ENCODE results near the gene POU5F2.

Gene POU5F2

GRCh38 chr5:93741136-93741811, at the start of gene POU5F2:
Gene POU5F2 (minus strand): TSS chr5:93741600. CDS start chr5:93741563, 37 bp downstream.
- DNase-seq (ENCODE audit: low read depth in 2 of 2), result no peak

GRCh38 chr5:93790401-93790800, 49.0 kb upstream of the POU5F2 start:
- DNase-seq (ENCODE audit: low read depth in 2 of 2), result no peak

- no peak for DNase-seq (ENCODE audit: low read depth in 2 of 2)
These were observed 48.0 kb upstream of the POU5F2 start for GRCh38 chr5:93789173-93790067.

- no peak for DNase-seq (ENCODE audit: low read depth in 2 of 2)
These were observed 46.2 kb upstream of the POU5F2 start for GRCh38 chr5:93787598-93787997.

GRCh38 chr5:93785475-93785874, 44.1 kb upstream of the POU5F2 start:
- DNase-seq (ENCODE audit: low read depth in 2 of 2), result no peak

GRCh38 chr5:93782978-93783377, 41.6 kb upstream of the POU5F2 start:
- no peak for DNase-seq (ENCODE audit: low read depth in 2 of 2)

GRCh38 chr5:93777620-93778019, 36.2 kb upstream of the POU5F2 start:
- no peak for DNase-seq (ENCODE audit: low read depth in 2 of 2)

GRCh38 chr5:93756372-93756771, 15.0 kb upstream of the POU5F2 start:
- DNase-seq (ENCODE audit: low read depth in 2 of 2), result no peak

GRCh38 chr5:93755716-93756115, 14.3 kb upstream of the POU5F2 start:
- no peak for DNase-seq (ENCODE audit: low read depth in 2 of 2)

- DNase-seq (ENCODE audit: low read depth in 2 of 2), result no peak
These were observed 7.5 kb upstream of the POU5F2 start for GRCh38 chr5:93748875-93749397.

GRCh38 chr5:93746406-93747056, 5.1 kb upstream of the POU5F2 start:
- DNase-seq (ENCODE audit: low read depth in 2 of 2), result no peak

GRCh38 chr5:93736284-93736683, 5.1 kb downstream of the POU5F2 start:
- no peak for DNase-seq (ENCODE audit: low read depth in 2 of 2)

GRCh38 chr5:93735378-93735777, 6.0 kb downstream of the POU5F2 start:
- DNase-seq (ENCODE audit: low read depth in 2 of 2), result no peak

- DNase-seq (ENCODE audit: low read depth in 2 of 2), result no peak
These were observed 9.4 kb downstream of the POU5F2 start for GRCh38 chr5:93731987-93732386.

GRCh38 chr5:93726595-93726994, 14.8 kb downstream of the POU5F2 start:
- no peak for DNase-seq (ENCODE audit: low read depth in 2 of 2)

GRCh38 chr5:93724791-93725190, 16.6 kb downstream of the POU5F2 start:
- DNase-seq (ENCODE audit: low read depth in 2 of 2), result no peak

GRCh38 chr5:93723681-93724080, 17.7 kb downstream of the POU5F2 start:
- no peak for DNase-seq (ENCODE audit: low read depth in 2 of 2)

- no peak for DNase-seq (ENCODE audit: low read depth in 2 of 2)
These were observed 18.4 kb downstream of the POU5F2 start for GRCh38 chr5:93723005-93723404.

- DNase-seq (ENCODE audit: low read depth in 2 of 2), result no peak
These were observed 18.8 kb downstream of the POU5F2 start for GRCh38 chr5:93722588-93722987.

GRCh38 chr5:93721511-93721910, 19.9 kb downstream of the POU5F2 start:
- DNase-seq (ENCODE audit: low read depth in 2 of 2), result no peak

- no peak for DNase-seq (ENCODE audit: low read depth in 2 of 2)
These were observed 20.3 kb downstream of the POU5F2 start for GRCh38 chr5:93721071-93721470.

GRCh38 chr5:93717162-93717561, 24.2 kb downstream of the POU5F2 start:
- DNase-seq (ENCODE audit: low read depth in 2 of 2), result no peak
